ENCODE results near the gene BANK1. TPM values are rescaled to one million over a fixed set of nuclear protein-coding genes. Genes with fewer than 3 reads are reported as not detected.

The BANK1 gene
- total RNA-seq, 1 experiment from 2014 or later: not detected

DNA sequence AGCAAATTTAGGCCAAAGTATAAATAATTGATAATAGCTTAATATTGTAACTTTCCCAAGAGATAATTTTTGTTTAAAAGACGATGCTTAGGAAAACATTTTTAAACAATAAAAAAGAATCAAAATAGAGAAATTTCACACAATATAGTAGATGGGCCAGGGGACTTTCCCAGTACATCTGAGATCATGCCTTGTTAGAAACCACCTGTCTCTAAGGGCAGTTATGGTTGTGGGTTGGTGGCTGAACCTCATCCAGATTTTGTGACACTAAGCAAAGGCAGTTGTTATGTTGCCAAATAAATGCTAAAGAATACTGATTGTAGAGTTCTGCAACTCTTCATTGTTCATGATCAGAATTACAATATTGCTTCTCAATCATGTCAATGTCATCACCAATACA lies 270.6 kb downstream of the BANK1 start:
- no peaks in the 10 kb centered on the region for H3K9me3 Mint-ChIP-seq (ENCODE audit: unreplicated experiment)
- no peak overlapping the region for H3K27ac Mint-ChIP-seq (ENCODE audit: low read depth, unreplicated experiment)
- DNase-seq (ENCODE audit: unreplicated experiment): no peak
- H3K4me3 Mint-ChIP-seq (ENCODE audit: unreplicated experiment): no peak overlapping the region
- TF ChIP-seq, protein P1, sequence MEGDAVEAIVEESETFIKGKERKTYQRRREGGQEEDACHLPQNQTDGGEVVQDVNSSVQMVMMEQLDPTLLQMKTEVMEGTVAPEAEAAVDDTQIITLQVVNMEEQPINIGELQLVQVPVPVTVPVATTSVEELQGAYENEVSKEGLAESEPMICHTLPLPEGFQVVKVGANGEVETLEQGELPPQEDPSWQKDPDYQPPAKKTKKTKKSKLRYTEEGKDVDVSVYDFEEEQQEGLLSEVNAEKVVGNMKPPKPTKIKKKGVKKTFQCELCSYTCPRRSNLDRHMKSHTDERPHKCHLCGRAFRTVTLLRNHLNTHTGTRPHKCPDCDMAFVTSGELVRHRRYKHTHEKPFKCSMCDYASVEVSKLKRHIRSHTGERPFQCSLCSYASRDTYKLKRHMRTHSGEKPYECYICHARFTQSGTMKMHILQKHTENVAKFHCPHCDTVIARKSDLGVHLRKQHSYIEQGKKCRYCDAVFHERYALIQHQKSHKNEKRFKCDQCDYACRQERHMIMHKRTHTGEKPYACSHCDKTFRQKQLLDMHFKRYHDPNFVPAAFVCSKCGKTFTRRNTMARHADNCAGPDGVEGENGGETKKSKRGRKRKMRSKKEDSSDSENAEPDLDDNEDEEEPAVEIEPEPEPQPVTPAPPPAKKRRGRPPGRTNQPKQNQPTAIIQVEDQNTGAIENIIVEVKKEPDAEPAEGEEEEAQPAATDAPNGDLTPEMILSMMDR (IDR thresholded peaks at IDR 0.05; ENCODE audit: unreplicated experiment): no peak
- ChIA-PET POLR2A (no interaction called here), CTCF (no interaction called here)
- no peaks in the 10 kb centered on the region for H3K27me3 Mint-ChIP-seq (ENCODE audit: insufficient read depth, unreplicated experiment)
- no peaks in the 10 kb centered on the region for H3K36me3 Mint-ChIP-seq (ENCODE audit: insufficient read depth, unreplicated experiment)
- no TSS peak for BruUV-seq (replicated peaks)
- H3K4me1 Mint-ChIP-seq (ENCODE audit: insufficient read depth, unreplicated experiment): peaks cover 7% of the 10 kb centered on the region
- intact Hi-C loops (cut with micrococcal nuclease): no loop called here

DNA sequence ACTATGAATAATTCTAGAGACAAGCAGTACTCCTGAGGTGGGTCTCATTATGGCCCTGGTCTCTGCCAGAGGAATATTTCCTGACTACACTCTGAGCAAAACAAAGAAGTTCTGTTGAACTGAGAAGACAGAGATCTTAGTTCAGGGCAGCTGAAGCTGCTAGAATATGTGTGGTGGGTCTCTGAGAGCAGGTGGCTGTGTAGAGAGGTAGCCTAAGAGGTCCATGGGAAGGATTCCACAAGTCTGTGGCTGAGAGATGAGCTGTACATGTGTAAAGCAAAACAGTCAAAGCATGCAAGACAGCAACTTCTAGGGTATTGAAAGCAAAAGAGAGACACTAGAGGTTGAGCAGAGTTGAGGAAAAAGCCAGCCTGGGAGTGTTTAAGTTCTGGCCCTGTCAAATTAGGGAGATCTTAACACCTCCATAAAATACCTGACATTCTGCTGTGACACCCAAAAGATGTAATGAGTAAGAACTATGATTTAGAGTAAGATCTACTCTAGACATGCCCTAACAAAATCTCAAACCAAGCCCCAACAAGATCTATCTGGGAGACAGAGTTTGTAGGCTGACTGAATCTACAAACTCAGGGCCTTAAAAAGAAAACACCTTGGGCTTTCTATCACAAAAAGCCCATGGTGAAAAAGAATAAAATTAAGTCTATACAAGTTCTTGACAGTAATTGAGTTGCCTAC lies 274.4 kb downstream of the BANK1 start:
- no peaks in the 10 kb centered on the region for H3K36me3 Mint-ChIP-seq (ENCODE audit: insufficient read depth, unreplicated experiment)
- POLR2A ChIA-PET: no interaction called here
- H3K4me1 Mint-ChIP-seq (ENCODE audit: insufficient read depth, unreplicated experiment): peaks cover 7% of the 10 kb centered on the region
- CTCF ChIA-PET: no interaction called here
- H3K27ac Mint-ChIP-seq (ENCODE audit: low read depth, unreplicated experiment): no peak overlapping the region
- DNase-seq (ENCODE audit: unreplicated experiment): no peak
- no peak overlapping the region for H3K4me3 Mint-ChIP-seq (ENCODE audit: unreplicated experiment)
- H3K27me3 Mint-ChIP-seq (ENCODE audit: insufficient read depth, unreplicated experiment): no peaks in the 10 kb centered on the region
- no peaks in the 10 kb centered on the region for H3K9me3 Mint-ChIP-seq (ENCODE audit: unreplicated experiment)
- no TSS peak for BruUV-seq (replicated peaks)
- TF ChIP-seq, protein P1 (IDR thresholded peaks at IDR 0.05; ENCODE audit: unreplicated experiment): no peak
- intact Hi-C loops (cut with micrococcal nuclease): no loop called here

DNA sequence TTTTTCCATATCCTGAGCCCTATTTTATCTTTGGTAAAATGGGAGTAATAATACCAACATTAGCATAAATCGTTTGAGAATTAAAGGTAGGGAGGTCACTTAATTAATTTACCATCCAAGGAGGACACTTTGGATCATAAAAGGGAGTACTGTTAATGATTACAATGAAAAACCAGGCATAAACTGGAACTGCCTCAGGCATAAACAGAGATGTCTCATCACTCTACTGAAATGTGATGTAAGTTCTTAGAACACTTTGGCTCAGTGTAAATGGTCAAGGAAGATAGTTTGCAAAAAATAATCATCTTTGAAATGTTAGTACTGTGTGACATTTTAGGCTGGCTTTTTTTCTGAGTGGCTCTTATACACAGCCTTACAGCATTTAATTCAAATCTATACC lies 286.1 kb downstream of the BANK1 start:
- peak; percentile 47 for DNase-seq (ENCODE audit: unreplicated experiment)
- H3K27ac Mint-ChIP-seq (ENCODE audit: low read depth, unreplicated experiment): no peak overlapping the region
- H3K9me3 Mint-ChIP-seq (ENCODE audit: unreplicated experiment): no peaks in the 10 kb centered on the region
- H3K4me3 Mint-ChIP-seq (ENCODE audit: unreplicated experiment): no peak overlapping the region
- intact Hi-C loops (cut with micrococcal nuclease): no loop called here
- peaks cover 6% of the 10 kb centered on the region for H3K4me1 Mint-ChIP-seq (ENCODE audit: insufficient read depth, unreplicated experiment)
- ChIA-PET CTCF (interaction anchor here (1.0 kb wide), 1 partner anchor 160 kb away, joined by 3 read pairs; no protein-coding TSS in a partner anchor), POLR2A (interaction anchor here (0.7 kb wide), 2 partner anchors 17 to 241 kb away, joined by 3 read pairs; no protein-coding TSS in a partner anchor)
- BruUV-seq (replicated peaks): no TSS peak
- no peaks in the 10 kb centered on the region for H3K36me3 Mint-ChIP-seq (ENCODE audit: insufficient read depth, unreplicated experiment)
- TF ChIP-seq, protein P1 (IDR thresholded peaks at IDR 0.05; ENCODE audit: unreplicated experiment): no peak
- no peaks in the 10 kb centered on the region for H3K27me3 Mint-ChIP-seq (ENCODE audit: insufficient read depth, unreplicated experiment)

DNA sequence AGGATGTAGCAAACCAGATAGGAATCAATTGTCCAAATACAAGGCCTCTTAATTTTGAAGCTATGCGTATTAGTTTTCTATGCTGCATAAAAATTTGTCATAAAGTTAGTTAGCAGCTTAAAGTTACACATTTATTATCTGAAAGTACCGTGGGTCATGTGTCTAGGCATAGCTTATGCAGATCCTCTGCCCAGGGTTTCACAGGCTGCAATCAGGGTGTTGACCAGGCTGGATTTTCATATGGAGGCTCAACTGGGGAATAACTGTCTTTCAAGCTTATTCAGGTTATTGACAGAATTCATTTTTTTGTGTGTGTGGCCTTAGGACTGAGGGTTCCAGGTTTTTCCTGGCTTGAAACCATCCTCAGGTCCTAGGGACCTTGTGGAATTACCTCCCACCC lies 289.7 kb downstream of the BANK1 start:
- no peak overlapping the region for H3K27ac Mint-ChIP-seq (ENCODE audit: low read depth, unreplicated experiment)

More for the DNA sequence above, 289.7 kb downstream of the BANK1 start:
- no peaks in the 10 kb centered on the region for H3K9me3 Mint-ChIP-seq (ENCODE audit: unreplicated experiment)
- H3K27me3 Mint-ChIP-seq (ENCODE audit: insufficient read depth, unreplicated experiment): no peaks in the 10 kb centered on the region
- TF ChIP-seq, protein P1 (IDR thresholded peaks at IDR 0.05; ENCODE audit: unreplicated experiment): no peak
- H3K36me3 Mint-ChIP-seq (ENCODE audit: insufficient read depth, unreplicated experiment): no peaks in the 10 kb centered on the region
- intact Hi-C loops (cut with micrococcal nuclease): no loop called here
- POLR2A ChIA-PET: no interaction called here
- BruUV-seq (replicated peaks): no TSS peak
- CTCF ChIA-PET: no interaction called here
- no peak for DNase-seq (ENCODE audit: unreplicated experiment)
- no peak overlapping the region for H3K4me3 Mint-ChIP-seq (ENCODE audit: unreplicated experiment)
- H3K4me1 Mint-ChIP-seq (ENCODE audit: insufficient read depth, unreplicated experiment): peaks cover 6% of the 10 kb centered on the region
